T-helper 22 cell (primary cell): ENCODE measurements around the gene MYBPC2.
A peak's percentile ranks its signal among the peaks of the same experiment; 100 is the strongest.
"Not testable (repeated sequence)": the region's sequence is repeated elsewhere in the genome, so short reads cannot be mapped to it uniquely, and the experiment has no call there.

Experiments used
- DNase-seq: peaks from one replicate; pipeline ENCODE4 v3.0.0-alpha.2; 2020; ENCODE audit warnings: low read depth

MYBPC2 gene

GRCh38 chr19:50459638-50460037, 26.9 kb downstream of the MYBPC2 start:
- no peak for DNase-seq

GRCh38 chr19:50460161-50460765, 27.6 kb downstream of the MYBPC2 start:
- DNase-seq, result no peak

- DNase-seq, result no peak
Measured at GRCh38 chr19:50461066-50461875, 28.6 kb downstream of the MYBPC2 start.

GRCh38 chr19:50462970-50463369, 30.3 kb downstream of the MYBPC2 start:
- no peak for DNase-seq

GRCh38 chr19:50464348-50464747, 31.7 kb downstream of the MYBPC2 start:
- no peak for DNase-seq

GRCh38 chr19:50465000-50465399, 32.3 kb downstream of the MYBPC2 start:
- no peak for DNase-seq

- DNase-seq, result no peak
Measured at GRCh38 chr19:50465986-50466705, 33.5 kb downstream of the MYBPC2 start.

GRCh38 chr19:50466706-50467039, 34.0 kb downstream of the MYBPC2 start:
- no peak for DNase-seq

GRCh38 chr19:50467566-50467965, 34.9 kb downstream of the MYBPC2 start:
- no peak for DNase-seq

GRCh38 chr19:50468818-50469217, 36.1 kb downstream of the MYBPC2 start:
- DNase-seq, result no peak

- not testable (repeated sequence) for DNase-seq
Measured at GRCh38 chr19:50473336-50473735, 40.6 kb downstream of the MYBPC2 start.

GRCh38 chr19:50475101-50475568, 42.4 kb downstream of the MYBPC2 start:
- no peak for DNase-seq

GRCh38 chr19:50475736-50476223, 43.1 kb downstream of the MYBPC2 start:
- DNase-seq, result no peak

GRCh38 chr19:50476224-50476906, 43.7 kb downstream of the MYBPC2 start, which contains the start of the genes EMC10 and GARIN5A:
Gene EMC10, plus strand, starts transcription at chr19:50476507. Its CDS starts 38 bp downstream, at chr19:50476545.
Gene GARIN5A, minus strand, starts transcription at chr19:50476848. Its CDS starts 460 bp downstream, at chr19:50476388.
- peak; percentile 85 for DNase-seq

- no peak for DNase-seq
Measured at GRCh38 chr19:50476907-50477238, 44.2 kb downstream of the MYBPC2 start.

GRCh38 chr19:50477751-50478515, 45.2 kb downstream of the MYBPC2 start:
- no peak for DNase-seq

GRCh38 chr19:50478901-50479715, 46.4 kb downstream of the MYBPC2 start:
- DNase-seq, result no peak

- no peak for DNase-seq
Measured at GRCh38 chr19:50479761-50480251, 47.1 kb downstream of the MYBPC2 start.

- DNase-seq, result no peak
Measured at GRCh38 chr19:50480281-50481111, 47.8 kb downstream of the MYBPC2 start.
